Measurements from ENCODE around the gene CAMTA1. TPM values are rescaled to one million over a fixed set of nuclear protein-coding genes. Genes with fewer than 3 reads are reported as not detected.

The CAMTA1 gene
- polyA plus RNA-seq, 1 donor from 2014 or later = 162 TPM

DNA sequence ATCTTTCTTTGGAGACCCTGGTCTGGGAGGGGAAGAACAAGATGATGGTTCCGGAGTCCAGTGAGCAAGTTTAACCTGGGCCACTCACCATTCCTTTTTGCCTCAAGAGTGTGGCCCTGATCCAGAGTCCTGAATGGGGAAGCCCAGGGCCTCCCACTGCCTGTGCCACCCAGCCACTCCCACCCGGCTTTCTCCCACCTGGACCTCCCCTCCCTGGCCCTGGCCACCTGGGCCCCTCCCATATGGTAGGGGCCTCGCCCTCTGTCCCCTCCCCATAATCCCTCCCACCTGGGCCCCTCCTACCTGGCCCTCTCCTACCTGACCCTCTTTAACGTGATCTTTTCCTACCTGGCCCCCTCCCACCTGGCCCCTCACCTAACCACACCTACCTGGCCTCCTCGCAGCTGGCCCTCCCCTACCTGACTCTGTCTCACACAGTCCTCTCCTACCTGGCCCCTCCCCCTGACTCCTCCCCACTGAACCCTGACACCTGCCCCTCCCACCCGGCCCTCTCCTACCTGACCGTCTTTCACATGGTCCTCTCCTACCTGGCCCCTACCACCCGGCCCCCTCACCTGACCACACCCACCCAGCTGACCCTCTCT lies 765.1 kb downstream of the CAMTA1 start:
- no peak for TF ChIP-seq MXI1 (conservative IDR thresholded peaks at IDR 0.05; ENCODE audit: poor library complexity, severe bottlenecking)
- TF ChIP-seq RAD21 (conservative IDR thresholded peaks at IDR 0.05) = no peak
- TF ChIP-seq POLR2AphosphoS5 (IDR thresholded peaks at IDR 0.05) = no peak
- TF ChIP-seq, protein P1, sequence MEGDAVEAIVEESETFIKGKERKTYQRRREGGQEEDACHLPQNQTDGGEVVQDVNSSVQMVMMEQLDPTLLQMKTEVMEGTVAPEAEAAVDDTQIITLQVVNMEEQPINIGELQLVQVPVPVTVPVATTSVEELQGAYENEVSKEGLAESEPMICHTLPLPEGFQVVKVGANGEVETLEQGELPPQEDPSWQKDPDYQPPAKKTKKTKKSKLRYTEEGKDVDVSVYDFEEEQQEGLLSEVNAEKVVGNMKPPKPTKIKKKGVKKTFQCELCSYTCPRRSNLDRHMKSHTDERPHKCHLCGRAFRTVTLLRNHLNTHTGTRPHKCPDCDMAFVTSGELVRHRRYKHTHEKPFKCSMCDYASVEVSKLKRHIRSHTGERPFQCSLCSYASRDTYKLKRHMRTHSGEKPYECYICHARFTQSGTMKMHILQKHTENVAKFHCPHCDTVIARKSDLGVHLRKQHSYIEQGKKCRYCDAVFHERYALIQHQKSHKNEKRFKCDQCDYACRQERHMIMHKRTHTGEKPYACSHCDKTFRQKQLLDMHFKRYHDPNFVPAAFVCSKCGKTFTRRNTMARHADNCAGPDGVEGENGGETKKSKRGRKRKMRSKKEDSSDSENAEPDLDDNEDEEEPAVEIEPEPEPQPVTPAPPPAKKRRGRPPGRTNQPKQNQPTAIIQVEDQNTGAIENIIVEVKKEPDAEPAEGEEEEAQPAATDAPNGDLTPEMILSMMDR (IDR thresholded peaks at IDR 0.05; ENCODE audit: poor library complexity, severe bottlenecking) = no peak
- no peak for TF ChIP-seq SMC3 (conservative IDR thresholded peaks at IDR 0.05; ENCODE audit: poor library complexity)
- TF ChIP-seq, protein P2, sequence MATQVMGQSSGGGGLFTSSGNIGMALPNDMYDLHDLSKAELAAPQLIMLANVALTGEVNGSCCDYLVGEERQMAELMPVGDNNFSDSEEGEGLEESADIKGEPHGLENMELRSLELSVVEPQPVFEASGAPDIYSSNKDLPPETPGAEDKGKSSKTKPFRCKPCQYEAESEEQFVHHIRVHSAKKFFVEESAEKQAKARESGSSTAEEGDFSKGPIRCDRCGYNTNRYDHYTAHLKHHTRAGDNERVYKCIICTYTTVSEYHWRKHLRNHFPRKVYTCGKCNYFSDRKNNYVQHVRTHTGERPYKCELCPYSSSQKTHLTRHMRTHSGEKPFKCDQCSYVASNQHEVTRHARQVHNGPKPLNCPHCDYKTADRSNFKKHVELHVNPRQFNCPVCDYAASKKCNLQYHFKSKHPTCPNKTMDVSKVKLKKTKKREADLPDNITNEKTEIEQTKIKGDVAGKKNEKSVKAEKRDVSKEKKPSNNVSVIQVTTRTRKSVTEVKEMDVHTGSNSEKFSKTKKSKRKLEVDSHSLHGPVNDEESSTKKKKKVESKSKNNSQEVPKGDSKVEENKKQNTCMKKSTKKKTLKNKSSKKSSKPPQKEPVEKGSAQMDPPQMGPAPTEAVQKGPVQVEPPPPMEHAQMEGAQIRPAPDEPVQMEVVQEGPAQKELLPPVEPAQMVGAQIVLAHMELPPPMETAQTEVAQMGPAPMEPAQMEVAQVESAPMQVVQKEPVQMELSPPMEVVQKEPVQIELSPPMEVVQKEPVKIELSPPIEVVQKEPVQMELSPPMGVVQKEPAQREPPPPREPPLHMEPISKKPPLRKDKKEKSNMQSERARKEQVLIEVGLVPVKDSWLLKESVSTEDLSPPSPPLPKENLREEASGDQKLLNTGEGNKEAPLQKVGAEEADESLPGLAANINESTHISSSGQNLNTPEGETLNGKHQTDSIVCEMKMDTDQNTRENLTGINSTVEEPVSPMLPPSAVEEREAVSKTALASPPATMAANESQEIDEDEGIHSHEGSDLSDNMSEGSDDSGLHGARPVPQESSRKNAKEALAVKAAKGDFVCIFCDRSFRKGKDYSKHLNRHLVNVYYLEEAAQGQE (IDR thresholded peaks at IDR 0.05; ENCODE audit: borderline replicate concordance) = no peak
- no peak for TF ChIP-seq EP300 (conservative IDR thresholded peaks at IDR 0.05; ENCODE audit: poor library complexity, severe bottlenecking)
- TF ChIP-seq TAF1 (IDR thresholded peaks at IDR 0.05; ENCODE audit: low read depth) = no peak
- no peak for TF ChIP-seq EZH2 (IDR thresholded peaks at IDR 0.05; ENCODE audit: borderline replicate concordance, insufficient read depth, low read length, poor library complexity, severe bottlenecking)
- H3K9me2 ChIP-seq (ENCODE audit: insufficient read depth, low read length) = no peaks in the 10 kb centered on the region
- no peaks in the 10 kb centered on the region for H3K36me3 ChIP-seq (ENCODE audit: insufficient read depth, low read length)
- H3K27ac ChIP-seq (ENCODE audit: low read length) = no peak overlapping the region
- no peak overlapping the region for H3K4me2 ChIP-seq (ENCODE audit: low read length)
- H3K79me2 ChIP-seq (replicated peaks; ENCODE audit: insufficient read depth, low read length) = no peaks in the 10 kb centered on the region
- no peak overlapping the region for H3K9ac ChIP-seq (ENCODE audit: low read length)
- no peak overlapping the region for H3K4me3 ChIP-seq (ENCODE audit: low read length)
- H3K27me3 ChIP-seq (ENCODE audit: insufficient read depth, low read depth, low read length) = no peaks in the 10 kb centered on the region
- H4K20me1 ChIP-seq (ENCODE audit: insufficient read depth) = no peaks in the 10 kb centered on the region
- no peak overlapping the region for H2AFZ ChIP-seq (ENCODE audit: low read depth, low read length)
- no peaks in the 10 kb centered on the region for H3K9me3 ChIP-seq (ENCODE audit: low read length)
- H3F3A ChIP-seq (ENCODE audit: insufficient read depth, low read length, poor library complexity, severe bottlenecking) = no peaks in the 10 kb centered on the region

DNA sequence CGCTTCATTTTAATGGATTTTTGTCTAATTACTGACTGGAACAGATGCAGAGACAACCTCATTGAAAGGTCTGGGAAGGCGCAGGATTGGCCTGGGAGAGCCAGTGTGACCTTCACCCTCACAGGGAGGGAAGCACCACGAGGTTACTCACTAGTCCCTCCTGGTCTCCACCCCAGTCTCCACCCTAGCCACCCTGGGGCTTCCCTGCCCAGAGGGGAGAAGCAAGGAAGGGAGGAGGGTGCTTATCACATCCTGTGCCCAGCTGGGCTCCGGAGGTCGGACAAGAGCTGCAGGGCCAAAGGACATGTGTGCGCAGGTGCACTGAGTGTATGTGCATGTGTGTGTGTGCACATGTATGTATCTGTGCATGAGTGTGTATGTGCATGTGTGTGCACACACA lies 765.7 kb downstream of the CAMTA1 start:
- H3K27me3 ChIP-seq (ENCODE audit: insufficient read depth, low read depth, low read length) = no peaks in the 10 kb centered on the region
- no peaks in the 10 kb centered on the region for H3K36me3 ChIP-seq (ENCODE audit: insufficient read depth, low read length)
- no peak overlapping the region for H3K4me2 ChIP-seq (ENCODE audit: low read length)
- H3F3A ChIP-seq (ENCODE audit: insufficient read depth, low read length, poor library complexity, severe bottlenecking) = no peaks in the 10 kb centered on the region
- H3K27ac ChIP-seq (ENCODE audit: low read length) = no peak overlapping the region
- H3K9me3 ChIP-seq (ENCODE audit: low read length) = no peaks in the 10 kb centered on the region
- no peaks in the 10 kb centered on the region for H4K20me1 ChIP-seq (ENCODE audit: insufficient read depth)
- H3K9ac ChIP-seq (ENCODE audit: low read length) = no peak overlapping the region
- no peaks in the 10 kb centered on the region for H3K79me2 ChIP-seq (replicated peaks; ENCODE audit: insufficient read depth, low read length)
- H3K9me2 ChIP-seq (ENCODE audit: insufficient read depth, low read length) = no peaks in the 10 kb centered on the region
- H3K4me3 ChIP-seq (ENCODE audit: low read length) = no peak overlapping the region
- TF ChIP-seq POLR2AphosphoS5 (IDR thresholded peaks at IDR 0.05) (no peak), TAF1 (IDR thresholded peaks at IDR 0.05; ENCODE audit: low read depth) (no peak), EP300 (conservative IDR thresholded peaks at IDR 0.05; ENCODE audit: poor library complexity, severe bottlenecking) (no peak), MXI1 (conservative IDR thresholded peaks at IDR 0.05; ENCODE audit: poor library complexity, severe bottlenecking) (no peak), SMC3 (conservative IDR thresholded peaks at IDR 0.05; ENCODE audit: poor library complexity) (no peak), RAD21 (conservative IDR thresholded peaks at IDR 0.05) (no peak), EZH2 (IDR thresholded peaks at IDR 0.05; ENCODE audit: borderline replicate concordance, insufficient read depth, low read length, poor library complexity, severe bottlenecking) (no peak)
- TF ChIP-seq, protein P1 (IDR thresholded peaks at IDR 0.05; ENCODE audit: poor library complexity, severe bottlenecking) = no peak
- TF ChIP-seq, protein P2 (IDR thresholded peaks at IDR 0.05; ENCODE audit: borderline replicate concordance) = no peak
- H2AFZ ChIP-seq (ENCODE audit: low read depth, low read length) = no peak overlapping the region

All from neural cell (in vitro differentiated cells).